CD8-positive, alpha-beta memory T cell (primary cell): ENCODE data around the gene STEAP3. TPM values are rescaled to one million over a fixed set of nuclear protein-coding genes. Genes with fewer than 3 reads are reported as not detected.

Experiments used
- CTCF ChIA-PET: fragments of 350-600 bp; sonication (Branson Sonifier 250); formaldehyde crosslinking; loops from one replicate; lab custom pipeline; 2021; ENCODE audit warnings: antibody characterized with exemption; lab: Charles Lee
- POLR2A ChIA-PET: fragments of 350-600 bp; sonication (Branson Sonifier 250); formaldehyde crosslinking; loops from one replicate; lab custom pipeline; 2021; ENCODE audit warnings: antibody characterized with exemption; lab: Charles Lee
- DNase-seq, 5 donors: peaks; one replicate each; pipeline versions ENCODE4 v3.0.0 to v3.0.0-alpha.2; 2020 to 2022; ENCODE audit warnings: mixed read lengths in 1 of 5
- H3K27ac ChIP-seq: one replicate; pipeline ENCODE4 v1.7.0; 2013; ENCODE audit warnings: low read depth, mild to moderate bottlenecking, low read length, moderate library complexity
- H3K27me3 ChIP-seq: 2 replicates; pipeline ENCODE4 v1.7.0; 2013; ENCODE audit warnings: low read length, mild to moderate bottlenecking; ENCODE audit not compliant: insufficient read depth, poor library complexity, severe bottlenecking
- H3K36me3 ChIP-seq: 2 replicates; pipeline ENCODE4 v1.7.0; 2013; ENCODE audit warnings: mild to moderate bottlenecking, low read length, moderate library complexity; ENCODE audit not compliant: insufficient read depth
- H3K4me1 ChIP-seq: 2 replicates; pipeline ENCODE4 v1.7.0; 2013; ENCODE audit warnings: mild to moderate bottlenecking, low read length, moderate library complexity; ENCODE audit not compliant: insufficient read depth
- H3K4me3 ChIP-seq: 2 replicates; pipeline ENCODE4 v1.7.0; 2013; ENCODE audit warnings: mild to moderate bottlenecking, low read length
- H3K9me3 ChIP-seq: 2 replicates; pipeline ENCODE4 v1.7.0; 2013; ENCODE audit warnings: mild to moderate bottlenecking, low read length
- H3K27ac Mint-ChIP-seq, 8 donors: one replicate each; pipeline ENCODE4 v1.8.0; 2020 to 2021; ENCODE audit warnings: mixed read lengths in 8 of 8, mild to moderate bottlenecking in 6 of 8, inconsistent platforms in 3 of 8, moderate library complexity in 3 of 8
- H3K27me3 Mint-ChIP-seq, 2 donors: one replicate each; pipeline ENCODE4 v1.8.0; 2020 to 2021; ENCODE audit warnings: mixed read lengths in 2 of 2, mild to moderate bottlenecking in 1 of 2, moderate library complexity in 1 of 2
- H3K36me3 Mint-ChIP-seq, 3 donors: one replicate each; pipeline ENCODE4 v1.8.0; 2020 to 2021; ENCODE audit warnings: mixed read lengths in 3 of 3, inconsistent platforms in 1 of 3, mild to moderate bottlenecking in 1 of 3
- H3K4me1 Mint-ChIP-seq, 3 donors: one replicate each; pipeline ENCODE4 v1.8.0; 2020 to 2021; ENCODE audit warnings: mixed read lengths in 3 of 3, inconsistent platforms in 1 of 3, mild to moderate bottlenecking in 1 of 3
- H3K4me3 Mint-ChIP-seq, 7 donors: one replicate each; pipeline ENCODE4 v1.8.0; 2020 to 2021; ENCODE audit warnings: mixed read lengths in 7 of 7, mild to moderate bottlenecking in 6 of 7, moderate library complexity in 4 of 7, inconsistent platforms in 2 of 7
- H3K9me3 Mint-ChIP-seq, 5 donors: one replicate each; pipeline ENCODE4 v1.8.0; 2020 to 2022; ENCODE audit warnings: mixed read lengths in 5 of 5, mild to moderate bottlenecking in 3 of 5, moderate library complexity in 2 of 5, inconsistent platforms in 1 of 5
- polyA plus RNA-seq: library from polyadenylated mRNA; unstranded; fragments of 300-500 nt; fragmentation: Illumina TruSeq; gene quantifications from one replicate; pipeline ENCODE4 v1.2.3, GENCODE V29; 2021
- total RNA-seq, 2 experiments: library from RNA; stranded (reverse); gene quantifications; one replicate each; pipeline ENCODE4 v1.2.3, GENCODE V29; 2021

Gene STEAP3
- total and polyA plus RNA-seq, 3 experiments from 2014 or later, result 0.11 to 0.41 (median 0.22) TPM

- POLR2A ChIA-PET, result no interaction called here
- Mint-ChIP-seq H3K36me3 (peaks cover 0 to 19% (median 18%) of the 10 kb centered on the region in 3 donors), H3K4me3 (no peak overlapping the region), H3K4me1 (no peaks in the 10 kb centered on the region), H3K9me3 (no peaks in the 10 kb centered on the region), H3K27me3 (peaks cover 0 to 2% of the 10 kb centered on the region in 2 donors), H3K27ac (peak overlapping the region in 1 of 8 donors; percentile 13)
- no peak for DNase-seq
- Histone ChIP-seq H3K9me3 (no peaks in the 10 kb centered on the region), H3K4me1 (no peaks in the 10 kb centered on the region), H3K4me3 (no peak overlapping the region), H3K27me3 (no peaks in the 10 kb centered on the region), H3K27ac (no peak overlapping the region), H3K36me3 (no peaks in the 10 kb centered on the region)
- CTCF ChIA-PET, result no interaction called here
Observed at GRCh38 chr2:119311371-119311770, 87.7 kb downstream of the STEAP3 start.

DNA sequence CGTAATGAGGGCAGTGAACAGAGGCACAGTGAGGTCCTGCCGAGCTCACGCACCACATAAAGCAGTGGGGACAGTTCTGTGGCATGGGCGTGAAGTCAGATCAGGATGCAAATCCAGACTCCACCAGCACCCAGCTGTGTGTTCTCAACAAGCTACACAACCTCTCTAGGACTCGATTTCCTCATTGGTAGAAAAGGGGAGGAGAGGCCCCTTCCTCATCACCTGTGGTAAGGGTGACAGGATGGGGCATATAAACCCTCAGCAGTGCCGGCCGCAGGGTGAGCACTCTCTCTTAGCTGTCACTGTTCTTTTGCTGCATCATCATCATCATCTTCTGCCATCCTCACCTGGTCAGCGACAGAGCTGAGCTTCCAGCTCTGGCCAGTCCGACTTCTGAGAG is 88.2 kb downstream of the STEAP3 start:
- H3K4me1 Mint-ChIP-seq, result no peaks in the 10 kb centered on the region

More for the DNA sequence above, 88.2 kb downstream of the STEAP3 start:
- Mint-ChIP-seq H3K36me3 (peaks cover 0 to 18% (median 17%) of the 10 kb centered on the region in 3 donors), H3K4me3 (no peak overlapping the region), H3K9me3 (no peaks in the 10 kb centered on the region), H3K27me3 (peaks cover 0 to 2% of the 10 kb centered on the region in 2 donors), H3K27ac (no peak overlapping the region)
- no peak overlapping the region for H3K4me3 ChIP-seq
- H3K9me3 ChIP-seq, result no peaks in the 10 kb centered on the region
- POLR2A ChIA-PET, result no interaction called here
- H3K27ac ChIP-seq, result no peak overlapping the region
- CTCF ChIA-PET, result no interaction called here
- H3K27me3 ChIP-seq, result no peaks in the 10 kb centered on the region
- DNase-seq, result no peak
- H3K36me3 ChIP-seq, result no peaks in the 10 kb centered on the region
- no peaks in the 10 kb centered on the region for H3K4me1 ChIP-seq

Other genes with a start within 250 kb of the STEAP3 start
- gene C1QL2, start 65.1 kb upstream of the STEAP3 start, total RNA-seq, result not detected
- not detected for gene C1QL2, start 65.1 kb upstream of the STEAP3 start, polyA plus RNA-seq
- 10 to 100 TPM; 19.6 to 24.7 TPM for gene C2orf76, start 143.0 kb downstream of the STEAP3 start, total RNA-seq
- 16.5 TPM for gene C2orf76, start 143.0 kb downstream of the STEAP3 start, polyA plus RNA-seq
- 100 to 1,000 TPM; 166 to 186 TPM for gene DBI, start 143.1 kb downstream of the STEAP3 start, total RNA-seq
- 372 TPM for gene DBI, start 143.1 kb downstream of the STEAP3 start, polyA plus RNA-seq
- not detected for gene TMEM37, start 208.0 kb downstream of the STEAP3 start, total RNA-seq
- not detected for gene TMEM37, start 208.0 kb downstream of the STEAP3 start, polyA plus RNA-seq